A673 (cell line): Measurements from ENCODE around the gene PRAME.

Source experiments
- EZH2 ChIP-seq: fragments of 200-600 bp; sonication (generic); IDR thresholded peaks from 2 replicates; pipeline ENCODE4 v1.6.1; 2017; ENCODE audit warnings: borderline replicate concordance, low read depth, mild to moderate bottlenecking, mixed read lengths, antibody characterized with exemption, low read length; ENCODE audit not compliant: poor library complexity, severe bottlenecking
- TF ChIP-seq, protein P1 (sequence below): fragments of 300-800, 200-600 bp; sonication (generic); conservative IDR thresholded peaks from 2 replicates; pipeline ENCODE4 v1.5.1; 2017; ENCODE audit warnings: low read depth, mild to moderate bottlenecking, antibody characterized with exemption, low read length, moderate library complexity, mixed read lengths

- TF ChIP-seq, protein P1, sequence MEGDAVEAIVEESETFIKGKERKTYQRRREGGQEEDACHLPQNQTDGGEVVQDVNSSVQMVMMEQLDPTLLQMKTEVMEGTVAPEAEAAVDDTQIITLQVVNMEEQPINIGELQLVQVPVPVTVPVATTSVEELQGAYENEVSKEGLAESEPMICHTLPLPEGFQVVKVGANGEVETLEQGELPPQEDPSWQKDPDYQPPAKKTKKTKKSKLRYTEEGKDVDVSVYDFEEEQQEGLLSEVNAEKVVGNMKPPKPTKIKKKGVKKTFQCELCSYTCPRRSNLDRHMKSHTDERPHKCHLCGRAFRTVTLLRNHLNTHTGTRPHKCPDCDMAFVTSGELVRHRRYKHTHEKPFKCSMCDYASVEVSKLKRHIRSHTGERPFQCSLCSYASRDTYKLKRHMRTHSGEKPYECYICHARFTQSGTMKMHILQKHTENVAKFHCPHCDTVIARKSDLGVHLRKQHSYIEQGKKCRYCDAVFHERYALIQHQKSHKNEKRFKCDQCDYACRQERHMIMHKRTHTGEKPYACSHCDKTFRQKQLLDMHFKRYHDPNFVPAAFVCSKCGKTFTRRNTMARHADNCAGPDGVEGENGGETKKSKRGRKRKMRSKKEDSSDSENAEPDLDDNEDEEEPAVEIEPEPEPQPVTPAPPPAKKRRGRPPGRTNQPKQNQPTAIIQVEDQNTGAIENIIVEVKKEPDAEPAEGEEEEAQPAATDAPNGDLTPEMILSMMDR: no peak
- no peak for TF ChIP-seq EZH2
Observed at GRCh38 chr22:22534604-22535415, 24.3 kb downstream of the PRAME start.
